ENCODE results near the gene KCNK1.
"Not testable (repeated sequence)": the region's sequence is repeated elsewhere in the genome, so short reads cannot be mapped to it uniquely, and the experiment has no call there.

Gene KCNK1

DNA sequence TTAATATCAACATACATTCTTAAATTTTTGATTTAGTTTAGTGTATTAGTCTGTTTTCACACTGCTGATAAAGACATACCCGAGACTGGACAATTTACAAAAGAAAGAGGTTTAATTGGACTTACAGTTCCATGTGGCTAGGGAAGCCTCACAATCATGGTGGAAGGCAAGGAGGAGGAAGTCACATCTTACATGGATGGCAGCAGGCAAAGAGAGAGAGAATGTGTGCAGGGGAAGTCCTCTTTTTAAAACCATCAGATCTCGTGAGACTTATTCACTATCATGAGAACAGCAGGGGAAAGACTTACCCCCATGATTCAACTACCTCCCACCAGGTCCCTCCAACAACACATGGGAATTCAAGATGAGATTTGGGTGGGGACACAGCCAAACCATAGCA, 56.5 kb downstream of the KCNK1 start:
- DNase-seq = not testable (repeated sequence)

DNA sequence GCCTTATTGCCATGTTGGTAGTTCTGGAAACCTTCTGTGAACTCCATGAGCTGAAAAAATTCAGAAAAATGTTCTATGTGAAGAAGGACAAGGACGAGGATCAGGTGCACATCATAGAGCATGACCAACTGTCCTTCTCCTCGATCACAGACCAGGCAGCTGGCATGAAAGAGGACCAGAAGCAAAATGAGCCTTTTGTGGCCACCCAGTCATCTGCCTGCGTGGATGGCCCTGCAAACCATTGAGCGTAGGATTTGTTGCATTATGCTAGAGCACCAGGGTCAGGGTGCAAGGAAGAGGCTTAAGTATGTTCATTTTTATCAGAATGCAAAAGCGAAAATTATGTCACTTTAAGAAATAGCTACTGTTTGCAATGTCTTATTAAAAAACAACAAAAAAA, 57.4 kb downstream of the KCNK1 start:
- no peak for DNase-seq

DNA sequence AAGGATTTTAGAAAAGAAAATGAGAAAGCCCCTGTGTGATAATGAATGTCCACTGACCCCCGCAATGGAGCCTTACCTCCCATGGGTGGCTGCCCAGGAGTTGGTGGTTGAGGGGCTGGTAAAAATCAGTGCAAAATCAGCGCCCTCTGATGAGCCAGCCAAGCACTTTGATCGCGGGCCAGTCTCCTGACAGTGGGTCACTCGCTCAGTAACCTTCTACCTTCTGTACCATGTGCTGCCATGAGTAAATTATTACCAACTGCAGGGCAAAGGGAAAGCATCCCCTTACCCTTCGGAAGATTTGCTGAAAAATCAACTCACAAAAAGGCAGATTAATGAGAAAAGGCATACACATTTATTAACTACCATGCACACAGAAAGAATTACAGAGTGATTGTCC, 58.8 kb downstream of the KCNK1 start:
- no peak for DNase-seq

DNA sequence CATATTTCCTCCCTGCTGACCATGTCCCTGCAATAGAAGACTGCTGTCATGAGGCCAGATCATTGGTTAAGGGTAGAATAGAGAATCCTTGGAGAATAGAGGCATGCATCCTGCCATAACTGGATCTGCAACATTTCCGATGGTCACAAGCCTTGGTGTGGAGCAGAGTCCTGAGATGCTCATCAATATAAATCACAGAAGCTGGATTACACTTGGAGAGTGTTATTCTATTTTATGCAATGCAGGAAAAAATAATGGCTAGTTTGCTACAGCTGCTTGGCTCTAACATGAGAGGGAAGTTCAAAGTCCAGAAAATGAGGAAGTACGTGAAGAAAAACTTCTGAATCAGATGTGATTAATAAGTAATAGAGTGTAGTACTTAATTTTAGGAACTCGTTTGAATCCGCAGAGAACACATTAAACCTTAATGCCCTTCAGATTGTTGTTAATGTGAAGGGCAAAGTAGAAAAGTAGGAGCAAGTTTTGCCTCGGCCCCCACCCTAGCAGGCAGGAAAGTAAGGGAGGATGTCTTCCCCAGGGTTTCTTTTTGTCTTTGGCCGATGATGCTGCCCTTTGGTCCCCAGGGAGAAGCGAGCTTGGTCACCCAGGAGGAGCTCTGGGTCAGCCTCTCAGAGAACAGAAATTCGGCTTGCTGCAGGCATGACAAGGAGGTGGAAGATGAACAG, 59.5 kb downstream of the KCNK1 start:
- no peak for DNase-seq

DNA sequence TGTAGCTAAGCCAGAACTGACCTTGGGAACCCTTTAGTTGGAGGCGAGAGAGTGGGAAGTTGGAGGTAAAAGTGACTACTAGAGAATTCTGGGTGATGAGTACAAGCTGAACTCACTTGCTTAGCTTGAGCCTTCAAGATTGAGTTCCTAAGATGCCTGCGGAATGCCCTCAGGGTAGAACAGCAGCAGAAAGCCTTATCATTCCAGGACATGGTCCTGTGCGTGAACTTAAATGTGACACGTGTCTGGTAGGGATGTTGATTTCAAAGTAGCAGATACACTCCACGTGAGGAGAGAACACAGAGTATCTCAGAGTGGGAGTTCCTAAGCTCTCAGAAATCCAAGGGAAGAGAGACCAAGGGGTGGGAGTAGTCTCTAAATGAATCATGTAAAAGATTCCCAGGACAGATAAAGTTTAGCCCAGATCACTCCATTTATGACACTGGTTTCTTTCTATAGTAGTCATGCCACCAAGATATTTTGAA, 60.1 kb downstream of the KCNK1 start:
- DNase-seq = no peak

DNA sequence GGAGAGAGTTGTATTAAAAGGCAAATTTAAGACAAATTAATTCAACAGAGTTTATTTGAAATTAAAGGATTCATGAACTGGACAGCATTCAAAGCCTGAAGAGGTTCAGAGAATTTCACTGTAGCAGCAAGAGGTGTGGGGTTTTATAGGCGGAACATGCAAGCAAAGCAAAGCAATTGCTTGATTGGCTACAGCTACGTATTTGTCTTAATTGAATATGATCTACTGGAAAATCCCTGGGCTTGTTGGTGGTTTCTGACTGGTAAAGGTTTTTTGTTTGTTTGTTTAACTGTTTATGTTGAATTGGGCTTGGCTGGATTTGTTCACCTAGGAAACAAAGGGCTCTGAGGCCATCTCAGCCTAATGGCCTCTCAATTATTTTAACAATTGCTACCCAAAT, 61.5 kb downstream of the KCNK1 start:
- no peak for DNase-seq

DNA sequence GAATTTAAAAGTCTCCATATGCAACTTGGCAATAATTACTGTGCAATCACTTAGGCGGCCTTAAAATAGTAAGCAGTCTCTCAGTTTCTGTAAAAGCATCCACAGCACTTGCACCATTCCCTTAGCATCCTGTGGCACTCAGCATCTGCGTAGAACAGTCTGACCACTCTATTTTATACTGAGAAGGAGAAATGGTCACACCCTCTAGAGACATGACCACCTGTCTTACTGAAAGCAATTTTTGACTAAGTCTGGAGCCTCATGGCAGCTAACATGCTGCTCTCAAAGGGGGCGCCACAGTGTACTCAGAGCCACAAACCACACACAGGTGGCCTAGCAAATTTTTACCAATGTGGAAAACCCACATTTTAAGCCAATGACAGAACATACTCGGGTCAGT, 62.0 kb downstream of the KCNK1 start:
- no peak for DNase-seq

DNA sequence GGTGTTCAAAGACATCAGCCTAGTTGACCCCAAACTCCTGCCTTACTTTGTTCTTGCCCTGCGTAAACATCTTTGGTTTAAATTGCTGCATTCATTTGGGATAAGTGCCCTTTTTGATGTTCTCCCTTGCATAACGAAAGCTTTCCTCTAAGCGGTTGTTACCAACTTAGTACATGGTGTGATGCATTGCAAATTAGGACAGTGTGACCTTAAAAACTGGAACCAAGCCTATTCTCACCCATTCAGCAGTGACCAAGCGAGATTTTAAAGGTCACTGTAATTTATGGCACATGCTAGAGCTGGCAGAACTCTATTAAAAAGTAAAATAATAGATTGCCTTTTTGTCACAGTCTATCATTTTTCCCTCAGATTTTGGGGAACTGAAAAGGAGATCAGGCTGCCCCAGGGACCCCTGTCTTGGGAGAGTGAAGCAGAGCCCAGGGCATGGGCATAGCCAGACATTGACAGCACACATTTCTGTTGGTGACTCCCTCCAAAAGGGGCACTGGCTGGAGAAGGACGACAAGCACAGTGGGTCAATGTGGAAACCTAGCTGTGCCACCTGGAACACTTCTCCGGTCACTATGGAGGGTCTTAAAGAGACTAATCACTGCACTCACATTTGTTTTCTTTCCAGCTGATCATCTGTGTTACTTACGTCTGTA, 63.9 kb downstream of the KCNK1 start:
- no peak for DNase-seq

DNA sequence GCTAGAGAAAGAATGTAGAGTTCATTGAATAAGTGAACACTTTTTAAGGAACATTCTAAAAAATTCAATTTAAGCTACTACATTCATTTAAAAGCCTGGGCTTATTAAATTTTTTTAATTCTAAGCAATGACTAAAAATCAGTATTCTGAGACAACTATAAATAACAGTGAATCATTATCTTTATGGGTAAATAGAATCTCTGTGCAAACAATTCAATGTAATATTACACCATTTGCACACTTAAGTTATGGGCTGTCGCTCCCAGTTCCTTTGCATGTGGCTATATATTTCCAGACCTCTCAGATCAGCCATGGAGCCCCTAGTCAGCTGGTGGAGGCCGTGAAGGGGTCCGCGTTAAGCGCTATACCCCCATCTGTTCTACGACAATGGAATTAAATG, 65.1 kb downstream of the KCNK1 start:
- DNase-seq = no peak

DNA sequence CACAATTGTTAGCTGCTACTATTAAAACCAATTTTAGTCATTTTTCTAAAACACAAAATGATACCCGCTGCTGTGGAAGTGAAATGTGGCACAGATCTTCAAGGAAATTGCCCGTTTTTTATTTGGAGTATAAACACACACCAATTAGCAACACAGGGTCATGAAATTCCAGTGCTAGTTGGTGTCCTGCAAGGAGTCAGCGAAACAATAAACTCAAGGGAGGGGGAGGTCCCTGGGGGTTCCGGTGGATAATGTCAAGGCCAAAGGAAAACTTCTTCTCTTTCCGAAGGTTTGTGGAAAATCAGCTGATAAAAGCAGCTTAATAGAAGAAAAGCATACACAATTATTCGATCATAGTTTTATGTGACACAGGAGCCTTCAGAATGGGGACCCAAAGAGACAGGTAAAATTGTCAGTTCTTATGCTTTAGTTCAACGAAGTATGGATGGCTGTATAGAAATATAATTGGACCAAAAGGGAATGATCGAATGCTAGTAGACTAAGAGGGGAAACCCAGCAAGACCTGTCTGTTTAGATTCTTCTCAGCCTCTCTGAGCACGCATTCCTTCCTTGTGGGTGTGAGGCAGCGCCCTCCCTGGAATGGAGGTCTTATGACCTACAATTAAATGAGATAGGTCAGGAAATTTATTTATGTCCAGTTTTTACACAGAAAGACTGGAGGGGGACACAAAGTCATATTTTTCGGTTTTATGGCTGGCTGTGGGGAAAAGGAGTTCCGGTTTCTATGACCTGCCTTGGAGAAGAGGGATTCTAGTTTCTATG, 65.9 kb downstream of the KCNK1 start:
- DNase-seq = no peak

DNA sequence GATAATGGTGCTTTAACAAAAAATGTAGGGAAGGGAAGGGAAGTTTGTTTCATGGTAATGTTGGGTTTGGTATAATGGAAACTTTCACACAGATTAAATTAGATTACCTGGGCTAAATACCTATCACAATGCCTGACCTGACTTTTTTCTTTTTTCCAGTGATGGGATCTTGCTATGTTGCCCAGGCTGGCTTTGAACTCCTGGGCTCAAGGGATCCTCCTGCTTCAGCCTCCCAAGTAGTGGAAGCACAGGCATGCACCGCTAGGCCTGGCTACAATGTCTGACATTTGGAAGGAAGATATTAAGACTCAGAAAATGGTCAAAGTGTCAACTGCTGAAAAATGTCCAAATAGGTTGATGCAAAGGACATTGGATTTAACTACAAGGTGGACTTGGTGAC, 67.4 kb downstream of the KCNK1 start:
- no peak for DNase-seq

DNA sequence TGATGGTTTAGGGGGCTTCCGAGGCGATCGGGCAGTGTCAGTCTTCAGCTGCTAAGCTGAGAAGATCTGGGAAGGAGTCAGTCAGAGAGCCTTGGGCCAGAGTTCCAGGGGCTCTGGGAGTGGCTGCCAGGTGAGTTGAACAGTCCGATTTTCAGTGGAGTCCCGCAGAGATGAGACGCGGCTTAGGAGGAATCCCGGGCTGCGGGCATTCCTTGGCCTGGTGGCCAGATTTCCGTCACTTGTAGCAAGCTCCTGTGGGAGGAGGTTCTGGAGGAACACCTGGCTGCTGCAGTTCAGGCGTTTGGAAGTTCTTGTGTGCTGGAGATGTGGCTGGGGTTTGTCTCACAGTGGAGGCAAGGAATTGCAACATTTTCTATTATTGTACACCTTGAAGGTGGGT, 72.7 kb downstream of the KCNK1 start:
- not testable (repeated sequence) for DNase-seq

DNA sequence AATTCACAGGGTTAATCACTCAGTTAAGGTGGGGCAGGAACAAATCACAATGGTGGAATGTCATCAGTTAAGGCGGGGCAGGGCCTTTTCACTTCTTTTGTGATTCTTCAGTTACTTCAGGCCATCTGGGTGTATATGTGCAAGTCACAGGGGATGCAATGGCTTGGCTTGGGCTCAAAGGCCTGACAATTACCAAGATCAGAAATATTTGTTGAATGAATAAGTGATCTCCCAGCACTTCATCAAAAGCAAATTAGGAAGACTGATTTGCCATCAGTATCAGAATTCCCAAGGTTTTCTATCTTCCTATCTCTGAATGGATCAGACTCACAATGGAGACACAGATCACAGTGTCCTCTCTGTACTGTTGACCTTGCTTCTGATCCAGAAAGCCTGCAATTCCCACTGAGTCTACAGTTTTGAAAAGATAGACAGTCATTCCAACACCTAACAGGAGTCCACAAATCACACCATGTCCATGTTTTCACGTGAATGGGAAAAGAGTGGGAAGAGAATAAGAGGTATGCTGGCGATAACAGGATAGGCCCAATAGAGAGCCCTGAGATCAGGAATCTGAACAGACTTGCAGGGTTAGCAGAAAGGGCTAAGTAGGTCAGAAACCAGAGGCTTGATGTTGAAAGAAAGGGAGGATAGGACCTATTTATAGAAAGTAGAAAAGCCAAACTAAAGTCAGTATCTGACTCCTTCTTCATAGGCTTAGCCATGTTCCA, 75.3 kb downstream of the KCNK1 start:
- no peak for DNase-seq

DNA sequence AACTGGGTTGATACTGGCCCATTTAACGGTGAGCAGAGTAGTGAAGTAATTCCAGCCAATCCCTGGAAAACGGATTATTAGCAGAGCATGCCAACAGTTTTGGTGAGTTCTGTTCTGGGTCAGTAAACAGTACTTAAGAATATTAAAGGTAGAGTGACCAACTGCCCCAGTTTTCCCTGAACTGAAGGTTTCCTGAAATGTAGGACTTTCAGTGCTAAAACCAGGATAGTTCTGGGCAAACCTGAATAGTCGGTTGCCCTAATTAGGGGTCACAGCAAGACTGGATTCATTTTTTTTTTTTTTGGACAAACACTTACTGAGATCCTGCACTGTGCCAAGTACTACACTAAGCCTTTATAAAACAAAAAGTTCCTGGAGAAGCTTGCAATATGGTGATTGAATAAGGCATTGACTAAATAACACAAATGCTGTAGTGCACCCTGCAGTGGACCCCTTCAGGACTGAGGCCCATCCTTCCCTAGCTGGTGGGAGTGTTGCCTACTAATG, 75.9 kb downstream of the KCNK1 start:
- DNase-seq = no peak

DNA sequence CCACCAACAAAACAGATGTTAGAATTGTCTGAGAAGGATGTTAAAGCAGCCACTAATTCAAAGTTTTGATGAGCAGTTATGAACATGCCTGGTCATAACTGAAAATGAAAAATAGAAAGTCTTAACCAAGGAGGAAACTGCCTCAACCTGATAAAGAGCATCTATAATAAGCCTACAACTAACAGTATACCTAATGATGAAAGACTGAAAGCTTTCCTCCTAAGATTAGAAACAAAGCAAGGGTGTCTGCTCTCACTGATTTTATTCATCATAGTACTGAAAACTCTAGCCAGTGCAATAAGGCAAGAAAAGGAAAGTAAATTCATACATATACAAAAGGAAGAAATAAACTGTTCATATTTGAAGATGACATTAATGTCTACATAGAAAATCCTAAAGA, 82.0 kb downstream of the KCNK1 start:
- DNase-seq = no peak

DNA sequence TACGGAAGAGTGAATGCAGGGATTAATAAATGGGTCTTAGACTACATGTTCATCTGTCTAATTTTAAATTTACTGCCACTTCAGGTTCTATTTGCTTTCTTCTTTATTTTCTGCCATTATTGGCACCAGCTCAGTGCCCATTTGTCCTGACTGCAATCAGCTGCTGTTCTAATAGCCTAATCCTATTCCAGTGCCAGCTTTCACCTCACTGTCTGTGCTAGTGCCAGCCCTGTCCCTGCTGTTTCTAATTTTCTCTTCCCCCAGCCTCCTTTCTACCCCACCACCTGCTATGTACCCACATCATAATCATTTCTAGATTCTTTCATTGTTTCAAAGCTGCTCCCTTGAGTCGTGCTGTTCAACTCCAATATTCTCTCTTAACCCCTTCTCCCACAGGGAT, 86.4 kb downstream of the KCNK1 start:
- peak; percentile 36 for DNase-seq

DNA sequence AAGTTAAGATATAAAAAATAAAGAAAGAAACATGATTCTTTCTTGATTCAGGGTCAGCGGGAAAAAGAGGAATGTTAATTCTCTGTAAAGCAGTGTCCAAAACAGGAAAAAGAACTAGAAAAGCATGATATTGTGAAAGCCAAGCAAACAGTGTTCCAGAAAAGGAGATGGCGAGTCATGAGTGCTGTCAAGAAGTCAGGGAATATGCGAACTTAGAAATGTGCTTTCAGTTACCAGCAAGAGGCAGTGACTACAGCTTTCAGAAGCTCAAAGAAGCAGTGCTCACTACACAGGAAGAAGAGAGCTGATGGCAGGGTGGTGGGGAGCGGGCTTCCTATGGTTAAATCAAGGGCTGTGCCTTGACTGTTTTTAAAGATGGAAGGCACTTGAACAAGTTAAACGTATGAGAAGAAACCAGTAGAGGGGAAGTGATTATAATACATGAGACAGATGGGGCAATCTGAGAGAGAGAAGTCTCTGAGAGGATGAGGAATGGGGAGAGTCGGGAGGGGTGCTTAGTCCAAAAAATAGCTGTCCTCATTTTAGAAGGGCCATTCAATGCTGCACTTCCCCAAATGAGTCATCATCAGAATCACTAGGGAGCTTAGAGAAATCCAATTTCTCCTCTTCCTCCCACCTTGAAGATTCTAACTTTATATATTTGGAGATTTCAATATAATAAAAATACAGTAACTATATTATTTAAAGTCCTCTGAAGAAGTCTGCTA, 90.4 kb downstream of the KCNK1 start:
- DNase-seq = no peak

DNA sequence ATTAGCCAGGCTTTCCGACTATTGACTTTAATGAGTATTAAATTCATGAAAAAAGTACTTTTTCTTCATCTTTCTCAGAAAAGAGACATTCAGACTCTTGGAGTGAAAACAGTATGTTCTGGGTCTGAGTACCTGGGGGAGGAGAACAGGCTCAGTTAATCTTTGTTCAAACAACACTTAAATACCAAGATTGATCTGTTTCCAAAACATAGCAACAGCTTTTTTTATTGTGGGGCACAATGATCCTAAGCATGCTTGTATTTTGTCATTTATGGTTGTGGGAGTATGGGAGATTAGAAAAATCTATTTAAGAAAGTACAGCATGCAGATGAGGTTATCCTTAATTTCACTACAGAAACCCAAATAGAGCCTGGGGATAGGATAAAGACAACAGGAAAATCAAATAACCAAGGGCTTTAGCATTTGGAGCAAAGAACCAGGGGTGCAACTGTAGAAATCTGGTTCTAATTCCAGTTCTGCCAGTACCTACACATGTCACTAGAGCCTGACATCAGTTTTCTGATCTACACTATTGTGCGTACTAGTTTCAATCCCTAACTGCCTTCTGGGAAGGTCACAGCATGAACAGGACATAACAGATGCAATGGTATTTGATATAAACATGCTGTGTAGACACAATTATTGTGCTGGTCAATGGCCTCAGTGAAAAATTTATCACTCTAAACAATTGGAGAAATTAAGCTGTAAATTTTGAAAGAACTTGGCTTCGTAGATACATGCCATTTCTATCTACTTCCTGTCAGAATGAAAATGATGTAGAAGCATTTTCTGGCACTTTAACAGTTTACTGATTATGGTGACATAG, 91.2 kb downstream of the KCNK1 start:
- no peak for DNase-seq

DNA sequence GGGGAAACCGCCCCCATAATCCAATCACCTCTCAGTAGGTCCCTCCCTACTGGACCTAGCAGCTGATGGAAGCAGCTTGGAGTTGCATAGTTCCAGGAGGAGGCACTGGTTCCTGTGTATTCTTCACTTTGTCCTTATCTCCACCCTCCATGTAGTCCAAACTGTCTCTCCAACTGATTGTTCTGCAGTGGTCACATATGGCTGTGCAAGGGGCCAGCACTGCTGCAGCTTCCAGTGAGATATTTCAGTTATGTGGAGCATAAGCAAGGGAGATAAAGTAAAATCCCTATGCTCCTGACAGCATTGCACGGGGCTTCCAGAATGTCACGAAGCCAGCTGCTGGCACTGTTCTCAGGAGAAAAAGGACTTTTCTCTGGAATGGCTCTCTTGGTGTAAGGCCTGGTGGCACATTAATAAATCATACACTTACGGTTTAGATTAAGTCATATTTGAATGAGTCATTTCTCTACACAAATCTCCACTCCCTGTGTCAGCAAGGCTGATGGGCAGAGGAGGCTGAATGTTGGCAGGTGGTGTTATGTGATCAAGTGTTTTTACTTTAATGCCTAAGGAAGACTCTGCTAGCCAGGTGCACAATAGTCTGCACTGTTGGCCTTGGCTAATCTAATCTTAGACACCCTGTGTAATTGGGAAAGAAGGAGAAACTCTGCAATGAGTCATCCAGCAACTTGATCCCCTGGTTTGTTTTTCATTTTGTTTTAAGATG, 93.4 kb downstream of the KCNK1 start:
- no peak for DNase-seq

Measured in NCI-H1105 (cell line).